SK-N-SH (cell line): ENCODE results near the gene DHX57.

Source experiments
- EP300 ChIP-seq, 2 experiments: IDR thresholded peaks; 2 replicates each; pipeline versions ENCODE4 v1.4.0 to v1.6.1; 2012; ENCODE audit warnings: borderline replicate concordance in 1 of 2, low read depth in 1 of 2, low read length in 1 of 2
- EZH2phosphoT487 ChIP-seq: fragments of 200-600 bp; sonication (generic); IDR thresholded peaks from 2 replicates; pipeline ENCODE4 v1.6.1; 2017; ENCODE audit warnings: low read depth, mixed run types, mild to moderate bottlenecking, antibody characterized with exemption, moderate library complexity, borderline replicate concordance
- FOXJ3 ChIP-seq: sonication (generic); formaldehyde crosslinking; IDR thresholded peaks from 2 replicates; pipeline ENCODE4 v1.5.1; 2020; ENCODE audit warnings: mild to moderate bottlenecking, missing genetic modification reagents
- FOXM1 ChIP-seq: IDR thresholded peaks from 2 replicates; pipeline ENCODE4 v1.4.0; 2012; ENCODE audit warnings: low read depth, mild to moderate bottlenecking
- MEF2A ChIP-seq: IDR thresholded peaks from 2 replicates; pipeline ENCODE4 v1.4.0; 2012; ENCODE audit warnings: low read depth, borderline replicate concordance
- NFIC ChIP-seq: IDR thresholded peaks from 2 replicates; pipeline ENCODE4 v1.4.0; 2012; ENCODE audit warnings: borderline replicate concordance
- POLR2AphosphoS5 ChIP-seq: IDR thresholded peaks from 2 replicates; pipeline ENCODE4 v1.6.1; 2012; ENCODE audit warnings: low read depth, low read length
- RAD21 ChIP-seq: IDR thresholded peaks from 2 replicates; pipeline ENCODE4 v1.6.1; 2012; ENCODE audit warnings: mild to moderate bottlenecking, low read length
- TF ChIP-seq, protein P1 (sequence below): fragments of 200-600 bp; sonication (generic); IDR thresholded peaks from 2 replicates; pipeline ENCODE4 v1.6.1; 2017; ENCODE audit warnings: antibody characterized with exemption, mild to moderate bottlenecking, moderate library complexity
- TF ChIP-seq, protein P2 (sequence below): IDR thresholded peaks from 2 replicates; pipeline ENCODE4 v1.6.1; 2012; ENCODE audit warnings: mild to moderate bottlenecking, low read depth, low read length, moderate library complexity

DNA sequence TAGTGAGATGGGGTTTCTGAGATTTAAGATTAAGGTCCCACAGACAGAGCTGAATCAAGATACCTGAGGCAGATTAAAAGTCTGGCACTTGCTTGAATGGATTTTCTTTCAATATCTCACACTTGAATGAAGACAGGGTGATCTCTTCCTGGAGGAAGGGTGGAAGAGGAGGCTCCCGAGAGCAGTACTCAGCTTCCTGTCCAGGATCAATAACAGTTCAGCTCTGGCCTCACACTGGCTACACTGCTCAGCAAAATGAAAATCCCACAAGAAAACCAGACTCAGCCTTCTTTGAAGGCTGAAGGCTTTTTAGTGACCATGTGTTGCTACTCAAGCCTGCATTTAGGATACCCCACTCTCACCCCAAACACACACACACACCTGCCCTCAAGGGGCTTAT lies 25.0 kb upstream of the DHX57 start:
- TF ChIP-seq, protein P1, sequence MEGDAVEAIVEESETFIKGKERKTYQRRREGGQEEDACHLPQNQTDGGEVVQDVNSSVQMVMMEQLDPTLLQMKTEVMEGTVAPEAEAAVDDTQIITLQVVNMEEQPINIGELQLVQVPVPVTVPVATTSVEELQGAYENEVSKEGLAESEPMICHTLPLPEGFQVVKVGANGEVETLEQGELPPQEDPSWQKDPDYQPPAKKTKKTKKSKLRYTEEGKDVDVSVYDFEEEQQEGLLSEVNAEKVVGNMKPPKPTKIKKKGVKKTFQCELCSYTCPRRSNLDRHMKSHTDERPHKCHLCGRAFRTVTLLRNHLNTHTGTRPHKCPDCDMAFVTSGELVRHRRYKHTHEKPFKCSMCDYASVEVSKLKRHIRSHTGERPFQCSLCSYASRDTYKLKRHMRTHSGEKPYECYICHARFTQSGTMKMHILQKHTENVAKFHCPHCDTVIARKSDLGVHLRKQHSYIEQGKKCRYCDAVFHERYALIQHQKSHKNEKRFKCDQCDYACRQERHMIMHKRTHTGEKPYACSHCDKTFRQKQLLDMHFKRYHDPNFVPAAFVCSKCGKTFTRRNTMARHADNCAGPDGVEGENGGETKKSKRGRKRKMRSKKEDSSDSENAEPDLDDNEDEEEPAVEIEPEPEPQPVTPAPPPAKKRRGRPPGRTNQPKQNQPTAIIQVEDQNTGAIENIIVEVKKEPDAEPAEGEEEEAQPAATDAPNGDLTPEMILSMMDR: no peak
- TF ChIP-seq, protein P2, sequence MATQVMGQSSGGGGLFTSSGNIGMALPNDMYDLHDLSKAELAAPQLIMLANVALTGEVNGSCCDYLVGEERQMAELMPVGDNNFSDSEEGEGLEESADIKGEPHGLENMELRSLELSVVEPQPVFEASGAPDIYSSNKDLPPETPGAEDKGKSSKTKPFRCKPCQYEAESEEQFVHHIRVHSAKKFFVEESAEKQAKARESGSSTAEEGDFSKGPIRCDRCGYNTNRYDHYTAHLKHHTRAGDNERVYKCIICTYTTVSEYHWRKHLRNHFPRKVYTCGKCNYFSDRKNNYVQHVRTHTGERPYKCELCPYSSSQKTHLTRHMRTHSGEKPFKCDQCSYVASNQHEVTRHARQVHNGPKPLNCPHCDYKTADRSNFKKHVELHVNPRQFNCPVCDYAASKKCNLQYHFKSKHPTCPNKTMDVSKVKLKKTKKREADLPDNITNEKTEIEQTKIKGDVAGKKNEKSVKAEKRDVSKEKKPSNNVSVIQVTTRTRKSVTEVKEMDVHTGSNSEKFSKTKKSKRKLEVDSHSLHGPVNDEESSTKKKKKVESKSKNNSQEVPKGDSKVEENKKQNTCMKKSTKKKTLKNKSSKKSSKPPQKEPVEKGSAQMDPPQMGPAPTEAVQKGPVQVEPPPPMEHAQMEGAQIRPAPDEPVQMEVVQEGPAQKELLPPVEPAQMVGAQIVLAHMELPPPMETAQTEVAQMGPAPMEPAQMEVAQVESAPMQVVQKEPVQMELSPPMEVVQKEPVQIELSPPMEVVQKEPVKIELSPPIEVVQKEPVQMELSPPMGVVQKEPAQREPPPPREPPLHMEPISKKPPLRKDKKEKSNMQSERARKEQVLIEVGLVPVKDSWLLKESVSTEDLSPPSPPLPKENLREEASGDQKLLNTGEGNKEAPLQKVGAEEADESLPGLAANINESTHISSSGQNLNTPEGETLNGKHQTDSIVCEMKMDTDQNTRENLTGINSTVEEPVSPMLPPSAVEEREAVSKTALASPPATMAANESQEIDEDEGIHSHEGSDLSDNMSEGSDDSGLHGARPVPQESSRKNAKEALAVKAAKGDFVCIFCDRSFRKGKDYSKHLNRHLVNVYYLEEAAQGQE: no peak
- TF ChIP-seq RAD21 (no peak), EP300 (IDR thresholded peaks at IDR 0.05; ENCODE audit: borderline replicate concordance in 1 of 2, low read depth in 1 of 2, low read length in 1 of 2) (no peak), POLR2AphosphoS5 (no peak), FOXM1 (no peak), NFIC (no peak), MEF2A (no peak), EZH2phosphoT487 (no peak), FOXJ3 (CRISPR knock-in tag) (no peak)
